Activated T-cell treated with anti-CD3 and anti-CD28 coated beads, Interleukin-2, amount 50 U/mL, for 72 hours (primary cell): ENCODE results near the gene IFNB1. TPM values are rescaled to one million over a fixed set of nuclear protein-coding genes. Genes with fewer than 3 reads are reported as not detected.

Experiments
- ATAC-seq, 2 donors: fragments of 150-1000 bp; cut with Tn5 transposase; replicated peaks in 1 of 2; 2 replicates each; pipeline ENCODE4 v1.10.0; 2021; ENCODE audit warnings: moderate library complexity in 2 of 2, mild to moderate bottlenecking in 1 of 2
- DNase-seq, 2 donors: peaks; one replicate each; pipeline ENCODE4 v3.0.0; 2021 to 2022; ENCODE audit warnings: mixed read lengths in 1 of 2
- H3K27ac Mint-ChIP-seq: one replicate; pipeline ENCODE4 v1.8.0; 2022; ENCODE audit warnings: mild to moderate bottlenecking, moderate library complexity, mixed read lengths
- H3K27me3 Mint-ChIP-seq: one replicate; pipeline ENCODE4 v1.8.0; 2022; ENCODE audit warnings: low read depth, mixed read lengths
- H3K36me3 Mint-ChIP-seq, 2 donors: one replicate each; pipeline ENCODE4 v1.8.0; 2022; ENCODE audit warnings: mixed read lengths in 2 of 2, mild to moderate bottlenecking in 1 of 2; ENCODE audit not compliant: insufficient read depth in 2 of 2
- H3K4me1 Mint-ChIP-seq: one replicate; pipeline ENCODE4 v1.8.0; 2022; ENCODE audit warnings: low read depth, mixed read lengths
- H3K4me3 Mint-ChIP-seq, 2 donors: one replicate each; pipeline ENCODE4 v1.8.0; 2022; ENCODE audit warnings: mild to moderate bottlenecking in 2 of 2, mixed read lengths in 2 of 2, moderate library complexity in 2 of 2
- H3K9me3 Mint-ChIP-seq, 2 donors: one replicate each; pipeline ENCODE4 v1.8.0; 2022; ENCODE audit warnings: mixed read lengths in 2 of 2
- total RNA-seq, 2 donors: library from RNA; stranded (reverse); gene quantifications; one replicate each; pipeline ENCODE4 v1.2.3, GENCODE V29; 2022

Gene IFNB1
- total RNA-seq, 2 donors from 2014 or later, result 0.58 to 1.6 TPM

- no peak for ATAC-seq
- Mint-ChIP-seq H3K36me3 (no peaks in the 10 kb centered on the region), H3K9me3 (no peaks in the 10 kb centered on the region), H3K4me1 (peaks cover 15% of the 10 kb centered on the region), H3K4me3 (no peak overlapping the region), H3K27ac (no peak overlapping the region), H3K27me3 (no peaks in the 10 kb centered on the region)
- no peak for DNase-seq
These were observed 8.8 kb upstream of the IFNB1 start for GRCh38 chr9:21086538-21086937.

GRCh38 chr9:21085005-21085404, 7.3 kb upstream of the IFNB1 start:
- H3K4me3 Mint-ChIP-seq, result no peak overlapping the region
- H3K36me3 Mint-ChIP-seq, result no peaks in the 10 kb centered on the region
- DNase-seq (no peak), ATAC-seq (no peak)
- no peaks in the 10 kb centered on the region for H3K27me3 Mint-ChIP-seq
- H3K4me1 Mint-ChIP-seq, result peaks cover 29% of the 10 kb centered on the region
- no peak overlapping the region for H3K27ac Mint-ChIP-seq
- H3K9me3 Mint-ChIP-seq, result peaks cover 0 to 3% of the 10 kb centered on the region in 2 donors

GRCh38 chr9:21084242-21084850, 6.6 kb upstream of the IFNB1 start:
- H3K4me3 Mint-ChIP-seq, result no peak overlapping the region
- peaks cover 29% of the 10 kb centered on the region for H3K4me1 Mint-ChIP-seq
- no peak for DNase-seq
- no peaks in the 10 kb centered on the region for H3K36me3 Mint-ChIP-seq
- H3K9me3 Mint-ChIP-seq, result peaks cover 0 to 3% of the 10 kb centered on the region in 2 donors
- no peaks in the 10 kb centered on the region for H3K27me3 Mint-ChIP-seq
- H3K27ac Mint-ChIP-seq, result no peak overlapping the region
- ATAC-seq, result no peak

GRCh38 chr9:21082671-21083070, 4.9 kb upstream of the IFNB1 start:
- ATAC-seq (no peak), DNase-seq (no peak)
- Mint-ChIP-seq H3K27me3 (no peaks in the 10 kb centered on the region), H3K27ac (no peak overlapping the region), H3K9me3 (peaks cover 0 to 3% of the 10 kb centered on the region in 2 donors), H3K36me3 (no peaks in the 10 kb centered on the region), H3K4me1 (peaks cover 34% of the 10 kb centered on the region), H3K4me3 (peak overlapping the region in 1 of 2 donors; percentile 9)

- peaks cover 0 to 3% of the 10 kb centered on the region in 2 donors for H3K9me3 Mint-ChIP-seq
- H3K4me3 Mint-ChIP-seq, result peak overlapping the region; percentile 35 to 44
- no peak overlapping the region for H3K27ac Mint-ChIP-seq
- no peak for ATAC-seq
- no peaks in the 10 kb centered on the region for H3K36me3 Mint-ChIP-seq
- H3K27me3 Mint-ChIP-seq, result no peaks in the 10 kb centered on the region
- no peak for DNase-seq
- H3K4me1 Mint-ChIP-seq, result peaks cover 34% of the 10 kb centered on the region
These were observed 4.3 kb upstream of the IFNB1 start for GRCh38 chr9:21081999-21082398.

- Mint-ChIP-seq H3K4me3 (no peak overlapping the region), H3K4me1 (peaks cover 34% of the 10 kb centered on the region), H3K9me3 (peaks cover 0 to 3% of the 10 kb centered on the region in 2 donors), H3K36me3 (no peaks in the 10 kb centered on the region), H3K27ac (no peak overlapping the region), H3K27me3 (no peaks in the 10 kb centered on the region)
- DNase-seq (no peak), ATAC-seq (no peak)
These were observed 3.7 kb upstream of the IFNB1 start for GRCh38 chr9:21081451-21081850.

- H3K36me3 Mint-ChIP-seq, result no peaks in the 10 kb centered on the region
- peaks cover 0 to 3% of the 10 kb centered on the region in 2 donors for H3K9me3 Mint-ChIP-seq
- peaks cover 34% of the 10 kb centered on the region for H3K4me1 Mint-ChIP-seq
- no peaks in the 10 kb centered on the region for H3K27me3 Mint-ChIP-seq
- DNase-seq, result no peak
- no peak overlapping the region for H3K27ac Mint-ChIP-seq
- ATAC-seq, result no peak
- no peak overlapping the region for H3K4me3 Mint-ChIP-seq
These were observed 3.1 kb upstream of the IFNB1 start for GRCh38 chr9:21080793-21081192.

- H3K4me3 Mint-ChIP-seq, result no peak overlapping the region
- H3K27ac Mint-ChIP-seq, result no peak overlapping the region
- no peak for DNase-seq
- peaks cover 34% of the 10 kb centered on the region for H3K4me1 Mint-ChIP-seq
- ATAC-seq, result no peak
- peaks cover 0 to 3% of the 10 kb centered on the region in 2 donors for H3K9me3 Mint-ChIP-seq
- no peaks in the 10 kb centered on the region for H3K27me3 Mint-ChIP-seq
- no peaks in the 10 kb centered on the region for H3K36me3 Mint-ChIP-seq
These were observed 960 bp upstream of the IFNB1 start for GRCh38 chr9:21078702-21079101.

- H3K27ac Mint-ChIP-seq, result no peak overlapping the region
- H3K27me3 Mint-ChIP-seq, result no peaks in the 10 kb centered on the region
- H3K4me1 Mint-ChIP-seq, result peaks cover 9% of the 10 kb centered on the region
- DNase-seq (no peak), ATAC-seq (no peak)
- peaks cover 0 to under 1% of the 10 kb centered on the region in 2 donors for H3K9me3 Mint-ChIP-seq
- H3K4me3 Mint-ChIP-seq, result no peak overlapping the region
- H3K36me3 Mint-ChIP-seq, result no peaks in the 10 kb centered on the region
These were observed 2.3 kb downstream of the IFNB1 start for GRCh38 chr9:21075484-21075883.

GRCh38 chr9:21070906-21071305, 6.8 kb downstream of the IFNB1 start:
- Mint-ChIP-seq H3K9me3 (no peaks in the 10 kb centered on the region), H3K4me1 (no peaks in the 10 kb centered on the region), H3K36me3 (no peaks in the 10 kb centered on the region), H3K27ac (no peak overlapping the region), H3K4me3 (no peak overlapping the region), H3K27me3 (no peaks in the 10 kb centered on the region)
- ATAC-seq, result no peak
- DNase-seq, result no peak

- ATAC-seq (no peak), DNase-seq (no peak)
- no peak overlapping the region for H3K4me3 Mint-ChIP-seq
- no peaks in the 10 kb centered on the region for H3K36me3 Mint-ChIP-seq
- no peaks in the 10 kb centered on the region for H3K27me3 Mint-ChIP-seq
- no peaks in the 10 kb centered on the region for H3K4me1 Mint-ChIP-seq
- H3K9me3 Mint-ChIP-seq, result no peaks in the 10 kb centered on the region
- no peak overlapping the region for H3K27ac Mint-ChIP-seq
These were observed 7.6 kb downstream of the IFNB1 start for GRCh38 chr9:21070171-21070571.

GRCh38 chr9:21060919-21061561, 16.7 kb downstream of the IFNB1 start:
- Mint-ChIP-seq H3K4me1 (peaks cover 17% of the 10 kb centered on the region), H3K27ac (no peak overlapping the region), H3K9me3 (no peaks in the 10 kb centered on the region), H3K36me3 (no peaks in the 10 kb centered on the region), H3K27me3 (no peaks in the 10 kb centered on the region), H3K4me3 (peak overlapping the region in 1 of 2 donors; percentile 9)
- DNase-seq (peak in 1 of 2 donors; percentile 9), ATAC-seq (no peak)

GRCh38 chr9:21056931-21057330, 20.8 kb downstream of the IFNB1 start:
- ATAC-seq (no peak), DNase-seq (no peak)
- Mint-ChIP-seq H3K4me1 (peaks cover 21% of the 10 kb centered on the region), H3K9me3 (peaks cover 0 to 2% of the 10 kb centered on the region in 2 donors), H3K36me3 (peaks cover 2% of the 10 kb centered on the region in 2 donors), H3K4me3 (no peak overlapping the region), H3K27ac (no peak overlapping the region), H3K27me3 (no peaks in the 10 kb centered on the region)

GRCh38 chr9:21053851-21054250, 23.9 kb downstream of the IFNB1 start:
- H3K27ac Mint-ChIP-seq, result no peak overlapping the region

More at GRCh38 chr9:21053851-21054250, 23.9 kb downstream of the IFNB1 start:
- H3K27me3 Mint-ChIP-seq, result no peaks in the 10 kb centered on the region
- H3K36me3 Mint-ChIP-seq, result peaks cover 2% of the 10 kb centered on the region in 2 donors
- peaks cover 4% of the 10 kb centered on the region for H3K4me1 Mint-ChIP-seq
- H3K4me3 Mint-ChIP-seq, result no peak overlapping the region
- H3K9me3 Mint-ChIP-seq, result peaks cover 0 to 2% of the 10 kb centered on the region in 2 donors
- DNase-seq (no peak), ATAC-seq (no peak)
